Measurements from ENCODE around the gene RBM33.

Gene RBM33

GRCh38 chr7:155766966-155767916 lies 122.8 kb downstream of the RBM33 start:
- TF ChIP-seq EP300 (IDR thresholded peaks at IDR 0.05; ENCODE audit: borderline replicate concordance) (no peak), CEBPB (IDR thresholded peaks at IDR 0.05) (no peak), YY1 (IDR thresholded peaks at IDR 0.05; ENCODE audit: low read depth) (no peak), FOXM1 (IDR thresholded peaks at IDR 0.05; ENCODE audit: borderline replicate concordance, low read depth) (no peak), TEAD4 (IDR thresholded peaks at IDR 0.05) (no peak), EGR1 (IDR thresholded peaks at IDR 0.05) (no peak), USF1 (IDR thresholded peaks at IDR 0.05) (no peak), TAF1 (IDR thresholded peaks at IDR 0.05; ENCODE audit: low read depth) (no peak), RAD21 (IDR thresholded peaks at IDR 0.05; ENCODE audit: low read depth) (no peak), CREB1 (IDR thresholded peaks at IDR 0.05; ENCODE audit: low read depth) (no peak), ZBTB7A (IDR thresholded peaks at IDR 0.05; ENCODE audit: low read depth) (no peak)
- TF ChIP-seq, protein P1, sequence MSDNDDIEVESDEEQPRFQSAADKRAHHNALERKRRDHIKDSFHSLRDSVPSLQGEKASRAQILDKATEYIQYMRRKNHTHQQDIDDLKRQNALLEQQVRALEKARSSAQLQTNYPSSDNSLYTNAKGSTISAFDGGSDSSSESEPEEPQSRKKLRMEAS (IDR thresholded peaks at IDR 0.05) = no peak
- TF ChIP-seq, protein P2, sequence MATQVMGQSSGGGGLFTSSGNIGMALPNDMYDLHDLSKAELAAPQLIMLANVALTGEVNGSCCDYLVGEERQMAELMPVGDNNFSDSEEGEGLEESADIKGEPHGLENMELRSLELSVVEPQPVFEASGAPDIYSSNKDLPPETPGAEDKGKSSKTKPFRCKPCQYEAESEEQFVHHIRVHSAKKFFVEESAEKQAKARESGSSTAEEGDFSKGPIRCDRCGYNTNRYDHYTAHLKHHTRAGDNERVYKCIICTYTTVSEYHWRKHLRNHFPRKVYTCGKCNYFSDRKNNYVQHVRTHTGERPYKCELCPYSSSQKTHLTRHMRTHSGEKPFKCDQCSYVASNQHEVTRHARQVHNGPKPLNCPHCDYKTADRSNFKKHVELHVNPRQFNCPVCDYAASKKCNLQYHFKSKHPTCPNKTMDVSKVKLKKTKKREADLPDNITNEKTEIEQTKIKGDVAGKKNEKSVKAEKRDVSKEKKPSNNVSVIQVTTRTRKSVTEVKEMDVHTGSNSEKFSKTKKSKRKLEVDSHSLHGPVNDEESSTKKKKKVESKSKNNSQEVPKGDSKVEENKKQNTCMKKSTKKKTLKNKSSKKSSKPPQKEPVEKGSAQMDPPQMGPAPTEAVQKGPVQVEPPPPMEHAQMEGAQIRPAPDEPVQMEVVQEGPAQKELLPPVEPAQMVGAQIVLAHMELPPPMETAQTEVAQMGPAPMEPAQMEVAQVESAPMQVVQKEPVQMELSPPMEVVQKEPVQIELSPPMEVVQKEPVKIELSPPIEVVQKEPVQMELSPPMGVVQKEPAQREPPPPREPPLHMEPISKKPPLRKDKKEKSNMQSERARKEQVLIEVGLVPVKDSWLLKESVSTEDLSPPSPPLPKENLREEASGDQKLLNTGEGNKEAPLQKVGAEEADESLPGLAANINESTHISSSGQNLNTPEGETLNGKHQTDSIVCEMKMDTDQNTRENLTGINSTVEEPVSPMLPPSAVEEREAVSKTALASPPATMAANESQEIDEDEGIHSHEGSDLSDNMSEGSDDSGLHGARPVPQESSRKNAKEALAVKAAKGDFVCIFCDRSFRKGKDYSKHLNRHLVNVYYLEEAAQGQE (IDR thresholded peaks at IDR 0.05; ENCODE audit: low read depth) = no peak

DNA sequence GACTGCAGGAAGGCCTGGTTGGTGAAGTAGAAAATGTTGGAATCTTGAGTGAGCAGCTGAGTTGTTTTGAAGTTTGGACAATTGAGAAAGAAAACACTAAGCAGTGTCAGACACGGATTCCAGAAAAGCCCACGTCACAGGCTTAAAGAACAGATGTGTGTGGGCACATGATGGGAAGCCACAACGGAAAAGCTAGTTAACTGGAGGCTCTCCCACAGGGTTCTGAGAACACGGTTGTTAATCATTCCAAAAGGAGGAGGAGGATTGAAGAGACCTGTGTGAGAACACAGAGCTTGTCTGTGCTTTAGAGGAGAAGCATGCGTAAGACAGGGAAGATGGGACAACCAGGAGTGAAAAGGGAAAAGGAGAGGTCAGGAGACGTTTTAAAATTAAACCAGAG lies 125.2 kb downstream of the RBM33 start:
- TF ChIP-seq TEAD4 (IDR thresholded peaks at IDR 0.05) = no peak
- TF ChIP-seq USF1 (IDR thresholded peaks at IDR 0.05) = no peak
- no peak for TF ChIP-seq YY1 (IDR thresholded peaks at IDR 0.05; ENCODE audit: low read depth)
- TF ChIP-seq TCF12 (IDR thresholded peaks at IDR 0.05; ENCODE audit: low read depth) = no peak
- TF ChIP-seq, protein P1 (IDR thresholded peaks at IDR 0.05) = no peak
- no peak for TF ChIP-seq EP300 (IDR thresholded peaks at IDR 0.05; ENCODE audit: borderline replicate concordance)
- TF ChIP-seq RAD21 (IDR thresholded peaks at IDR 0.05; ENCODE audit: low read depth) = no peak
- TF ChIP-seq FOXM1 (IDR thresholded peaks at IDR 0.05; ENCODE audit: borderline replicate concordance, low read depth) = no peak
- TF ChIP-seq CEBPB (IDR thresholded peaks at IDR 0.05) = no peak
- TF ChIP-seq, protein P2 (IDR thresholded peaks at IDR 0.05; ENCODE audit: low read depth) = no peak
- TF ChIP-seq TAF1 (IDR thresholded peaks at IDR 0.05; ENCODE audit: low read depth) = no peak
- no peak for TF ChIP-seq ZBTB7A (IDR thresholded peaks at IDR 0.05; ENCODE audit: low read depth)
- TF ChIP-seq NFIC (IDR thresholded peaks at IDR 0.05) = no peak
- TF ChIP-seq EGR1 (IDR thresholded peaks at IDR 0.05) = no peak
- no peak for TF ChIP-seq CREB1 (IDR thresholded peaks at IDR 0.05; ENCODE audit: low read depth)

DNA sequence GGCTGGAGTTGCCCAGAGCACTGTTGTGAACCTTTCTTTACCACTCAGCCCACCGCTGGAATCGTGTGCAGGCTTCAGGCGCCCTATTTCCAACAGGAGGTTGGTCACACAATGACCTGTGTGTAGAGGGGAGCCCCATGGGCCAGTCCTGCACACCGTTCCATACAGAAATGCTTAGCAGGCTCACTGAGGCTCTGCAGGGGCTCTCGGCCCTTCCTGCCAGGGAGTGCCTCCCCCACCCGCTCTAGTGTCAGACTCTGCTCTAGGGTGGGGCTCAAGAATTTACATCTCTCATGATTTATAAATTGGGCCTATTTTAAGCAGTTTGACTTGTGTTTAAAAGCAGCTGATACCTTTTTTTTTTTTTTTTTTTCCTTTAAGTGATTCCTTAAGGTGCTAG lies 125.8 kb downstream of the RBM33 start:
- no peak for TF ChIP-seq USF1 (IDR thresholded peaks at IDR 0.05)

- TF ChIP-seq ZBTB7A (IDR thresholded peaks at IDR 0.05; ENCODE audit: low read depth) (no peak), CEBPB (IDR thresholded peaks at IDR 0.05) (no peak)
Observed at GRCh38 chr7:155773531-155773930, 129.1 kb downstream of the RBM33 start.

DNA sequence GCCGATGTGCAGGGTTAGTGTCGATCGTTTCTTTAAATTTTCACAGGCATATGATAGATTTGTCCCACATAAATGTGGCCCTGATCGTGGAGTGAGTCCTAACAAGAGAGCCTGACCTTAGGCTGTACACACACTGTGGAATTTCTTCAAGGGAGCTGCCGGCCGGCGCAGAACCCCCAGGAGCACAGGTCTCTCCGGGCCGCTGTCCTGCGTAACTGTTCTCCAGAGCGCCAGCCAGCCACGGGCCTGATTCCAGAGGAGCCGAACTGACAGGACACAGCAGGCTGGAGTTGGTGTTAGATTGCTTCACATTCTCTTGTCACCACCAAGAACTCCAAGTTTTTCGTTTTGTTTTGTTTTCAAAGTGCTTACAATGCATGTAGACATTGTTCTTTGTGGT lies 130.5 kb downstream of the RBM33 start:
- TF ChIP-seq EGR1 (IDR thresholded peaks at IDR 0.05) (no peak), TAF1 (IDR thresholded peaks at IDR 0.05; ENCODE audit: low read depth) (no peak), RAD21 (IDR thresholded peaks at IDR 0.05; ENCODE audit: low read depth) (no peak), ZBTB7A (IDR thresholded peaks at IDR 0.05; ENCODE audit: low read depth) (no peak), FOXM1 (IDR thresholded peaks at IDR 0.05; ENCODE audit: borderline replicate concordance, low read depth) (no peak), NFIC (IDR thresholded peaks at IDR 0.05) (no peak), USF1 (IDR thresholded peaks at IDR 0.05) (no peak), EP300 (IDR thresholded peaks at IDR 0.05; ENCODE audit: borderline replicate concordance) (no peak), CREB1 (IDR thresholded peaks at IDR 0.05; ENCODE audit: low read depth) (no peak), YY1 (IDR thresholded peaks at IDR 0.05; ENCODE audit: low read depth) (no peak), TCF12 (IDR thresholded peaks at IDR 0.05; ENCODE audit: low read depth) (no peak), CEBPB (IDR thresholded peaks at IDR 0.05) (no peak)
- TF ChIP-seq, protein P2 (IDR thresholded peaks at IDR 0.05; ENCODE audit: low read depth) = no peak
- TF ChIP-seq, protein P1 (IDR thresholded peaks at IDR 0.05) = no peak
